Keratinocyte (primary cell): ENCODE results near the gene NUDT9. TPM values are rescaled to one million over a fixed set of nuclear protein-coding genes. Genes with fewer than 3 reads are reported as not detected.
"Not testable (repeated sequence)": the region's sequence is repeated elsewhere in the genome, so short reads cannot be mapped to it uniquely, and the experiment has no call there.

ENCODE experiments used
- DNase-seq: peaks from one replicate; pipeline ENCODE4 v3.0.0-alpha.2; 2011; ENCODE audit warnings: low read depth, missing footprints, low spot score
- FAIRE-seq: peaks from 2 replicates; lab custom pipeline; 2011; peaks lifted over from hg19 to GRCh38; lab: Jason Lieb, UNC
- H2AFZ ChIP-seq: 2 replicates; pipeline ENCODE4 v1.6.0; 2012; ENCODE audit warnings: low read length, control low read depth, inconsistent platforms; ENCODE audit not compliant: control insufficient read depth
- H3K27ac ChIP-seq: 2 replicates; pipeline ENCODE4 v1.5.1; 2011; ENCODE audit warnings: low read length; ENCODE audit not compliant: control insufficient read depth, insufficient read depth
- H3K27me3 ChIP-seq: 3 replicates; pipeline ENCODE4 v1.6.0; 2011; ENCODE audit warnings: low read length; ENCODE audit not compliant: control insufficient read depth, insufficient read depth; ENCODE audit errors: extremely low read depth
- H3K36me3 ChIP-seq, 2 experiments: 2 replicates in 1 of 2; 3 replicates in 1 of 2; pipeline ENCODE4 v1.5.1; 2011; ENCODE audit warnings: low read length in 2 of 2, mild to moderate bottlenecking in 1 of 2; ENCODE audit not compliant: control insufficient read depth in 2 of 2, insufficient read depth in 2 of 2; ENCODE audit errors: extremely low read depth in 1 of 2
- H3K4me1 ChIP-seq: 3 replicates; pipeline ENCODE4 v1.5.1; 2011; ENCODE audit warnings: low read length; ENCODE audit not compliant: control insufficient read depth, insufficient read depth; ENCODE audit errors: extremely low read depth
- H3K4me2 ChIP-seq: 3 replicates; pipeline ENCODE4 v1.6.0; 2011; ENCODE audit warnings: low read depth, low read length; ENCODE audit not compliant: control insufficient read depth, insufficient read depth; ENCODE audit errors: extremely low read depth
- H3K4me3 ChIP-seq, 3 experiments: fragments of 200-600 bp in 1 of 3; sonication (generic) in 1 of 3; 2 replicates in 2 of 3; 3 replicates in 1 of 3; pipeline ENCODE4 v1.5.1; 2011 to 2016; ENCODE audit warnings: low read length in 3 of 3, mild to moderate bottlenecking in 3 of 3, control low read depth in 2 of 3, inconsistent platforms in 1 of 3, low read depth in 1 of 3, mixed read lengths in 1 of 3, mixed run types in 1 of 3, moderate library complexity in 1 of 3; ENCODE audit not compliant: control insufficient read depth in 2 of 3, insufficient read depth in 2 of 3; ENCODE audit errors: extremely low read depth in 1 of 3
- H3K79me2 ChIP-seq: 2 replicates; pipeline ENCODE4 v1.6.0; 2012; ENCODE audit warnings: low read length; ENCODE audit not compliant: control insufficient read depth, insufficient read depth
- H3K9ac ChIP-seq: 3 replicates; pipeline ENCODE4 v1.6.0; 2011; ENCODE audit warnings: low read length; ENCODE audit not compliant: control insufficient read depth, insufficient read depth; ENCODE audit errors: extremely low read depth
- H3K9me1 ChIP-seq: 3 replicates; pipeline ENCODE4 v1.6.0; 2011; ENCODE audit warnings: low read length; ENCODE audit not compliant: control insufficient read depth, insufficient read depth; ENCODE audit errors: extremely low read depth
- H3K9me3 ChIP-seq: 2 replicates; pipeline ENCODE4 v1.5.1; 2012; ENCODE audit warnings: low read depth, low read length; ENCODE audit not compliant: control insufficient read depth
- H4K20me1 ChIP-seq: 3 replicates; pipeline ENCODE4 v1.6.0; 2011; ENCODE audit warnings: low read length; ENCODE audit not compliant: control insufficient read depth, insufficient read depth; ENCODE audit errors: extremely low read depth
- EZH2 ChIP-seq: IDR thresholded peaks from one replicate; pipeline ENCODE4 v1.6.1; 2012; ENCODE audit warnings: inconsistent platforms, mild to moderate bottlenecking, low read length, moderate library complexity
- dilution Hi-C: fragments of 300-500 bp; cut with MboI; formaldehyde crosslinking; loops from one replicate; pipeline ENCODE4 v1.7.0; 2020; ENCODE audit warnings: low sequenced_read_pairs; ENCODE audit not compliant: extremely low pct_ligation_motif_present
- polyA plus RNA-seq, 5 experiments: library from polyadenylated mRNA; depleted of rRNA in 3 of 5; stranded (reverse) in 3 of 5; stranded (forward) in 1 of 5; unstranded in 1 of 5; fragments of >200 nt; gene quantifications; 1 replicate in 1 of 5; 2 replicates in 3 of 5; 3 replicates in 1 of 5; pipeline versions ENCODE4 v1.2.1 to v1.2.3, GENCODE V29; 2011 to 2012; ENCODE audit warnings: missing spikeins in 2 of 5, low read depth in 1 of 5, low replicate concordance in 1 of 5
- TF ChIP-seq, protein P1 (sequence below), 3 experiments: IDR thresholded peaks in 1 of 3; conservative IDR thresholded peaks in 1 of 3; optimal IDR thresholded peaks in 1 of 3; 2 replicates in 2 of 3; 3 replicates in 1 of 3; pipeline versions ENCODE3 to v1.5.1; 2011; ENCODE audit warnings: low read length in 3 of 3, mild to moderate bottlenecking in 3 of 3, moderate library complexity in 2 of 3, control low read depth in 1 of 3, inconsistent platforms in 1 of 3; ENCODE audit not compliant: insufficient read depth in 2 of 3; ENCODE audit errors: extremely low read depth in 1 of 3

The NUDT9 gene
- polyA plus RNA-seq, 1 donor (not counting 4 experiments of a cell fraction or from before 2014, with no cell fraction given) = 28.5 TPM

DNA sequence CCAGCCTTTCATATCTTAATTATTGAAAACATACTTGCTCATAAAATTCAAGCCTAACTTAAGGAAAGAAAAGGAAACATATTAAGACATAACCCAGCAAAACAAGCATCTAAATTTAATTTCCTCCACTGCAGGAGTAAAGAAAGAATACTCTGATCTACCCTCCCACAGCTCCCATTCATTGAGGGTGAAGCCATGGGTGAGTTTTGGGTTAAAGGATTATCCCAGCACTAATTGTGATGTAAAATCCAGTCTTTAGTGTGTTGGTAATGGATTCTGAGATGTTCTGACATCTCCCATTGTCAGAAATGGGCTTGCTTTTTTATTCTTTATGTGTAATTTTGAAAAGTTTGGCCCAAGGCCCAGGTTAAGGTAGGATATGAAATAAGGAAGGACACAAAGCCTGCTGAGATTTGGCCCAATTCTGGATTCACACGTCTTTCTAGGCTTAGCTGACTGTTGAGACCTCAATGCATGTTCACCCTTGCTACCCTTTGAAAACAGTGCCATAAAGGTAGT, 56.4 kb downstream of the NUDT9 start:
- dilution Hi-C loops = no loop called here
- H3K79me2 ChIP-seq = no peaks in the 10 kb centered on the region
- H3K4me2 ChIP-seq = no peak overlapping the region
- DNase-seq (no peak), FAIRE-seq (no peak)
- no peak overlapping the region for H3K9ac ChIP-seq
- H3K9me1 ChIP-seq = no peaks in the 10 kb centered on the region
- no peaks in the 10 kb centered on the region for H3K36me3 ChIP-seq
- H3K9me3 ChIP-seq = no peaks in the 10 kb centered on the region
- H3K4me3 ChIP-seq = no peak overlapping the region
- no peak overlapping the region for H2AFZ ChIP-seq
- no peak overlapping the region for H3K27ac ChIP-seq
- H3K27me3 ChIP-seq = no peaks in the 10 kb centered on the region
- no peaks in the 10 kb centered on the region for H3K4me1 ChIP-seq
- no peaks in the 10 kb centered on the region for H4K20me1 ChIP-seq
- no peak for TF ChIP-seq EZH2
- TF ChIP-seq, protein P1, sequence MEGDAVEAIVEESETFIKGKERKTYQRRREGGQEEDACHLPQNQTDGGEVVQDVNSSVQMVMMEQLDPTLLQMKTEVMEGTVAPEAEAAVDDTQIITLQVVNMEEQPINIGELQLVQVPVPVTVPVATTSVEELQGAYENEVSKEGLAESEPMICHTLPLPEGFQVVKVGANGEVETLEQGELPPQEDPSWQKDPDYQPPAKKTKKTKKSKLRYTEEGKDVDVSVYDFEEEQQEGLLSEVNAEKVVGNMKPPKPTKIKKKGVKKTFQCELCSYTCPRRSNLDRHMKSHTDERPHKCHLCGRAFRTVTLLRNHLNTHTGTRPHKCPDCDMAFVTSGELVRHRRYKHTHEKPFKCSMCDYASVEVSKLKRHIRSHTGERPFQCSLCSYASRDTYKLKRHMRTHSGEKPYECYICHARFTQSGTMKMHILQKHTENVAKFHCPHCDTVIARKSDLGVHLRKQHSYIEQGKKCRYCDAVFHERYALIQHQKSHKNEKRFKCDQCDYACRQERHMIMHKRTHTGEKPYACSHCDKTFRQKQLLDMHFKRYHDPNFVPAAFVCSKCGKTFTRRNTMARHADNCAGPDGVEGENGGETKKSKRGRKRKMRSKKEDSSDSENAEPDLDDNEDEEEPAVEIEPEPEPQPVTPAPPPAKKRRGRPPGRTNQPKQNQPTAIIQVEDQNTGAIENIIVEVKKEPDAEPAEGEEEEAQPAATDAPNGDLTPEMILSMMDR (optimal IDR thresholded peaks at IDR 0.05 in 1 of 3, IDR thresholded peaks at IDR 0.05 in 1 of 3, conservative IDR thresholded peaks at IDR 0.05 in 1 of 3; ENCODE audit: extremely low read depth in 1 of 3, insufficient read depth in 2 of 3, low read length in 3 of 3) = no peak

GRCh38 chr4:87481377-87481776, 59.0 kb downstream of the NUDT9 start:
- Histone ChIP-seq H3K27ac (no peak overlapping the region), H3K4me3 (no peak overlapping the region), H3K27me3 (no peaks in the 10 kb centered on the region), H3K79me2 (no peaks in the 10 kb centered on the region), H3K36me3 (no peaks in the 10 kb centered on the region), H3K9me3 (no peaks in the 10 kb centered on the region), H3K9me1 (no peaks in the 10 kb centered on the region), H4K20me1 (no peaks in the 10 kb centered on the region), H2AFZ (no peak overlapping the region), H3K4me1 (no peaks in the 10 kb centered on the region), H3K9ac (no peak overlapping the region), H3K4me2 (no peak overlapping the region)
- FAIRE-seq = no peak
- TF ChIP-seq, protein P1 (optimal IDR thresholded peaks at IDR 0.05 in 1 of 3, IDR thresholded peaks at IDR 0.05 in 1 of 3, conservative IDR thresholded peaks at IDR 0.05 in 1 of 3; ENCODE audit: extremely low read depth in 1 of 3, insufficient read depth in 2 of 3, low read length in 3 of 3) = no peak
- TF ChIP-seq EZH2 = no peak
- dilution Hi-C loops = no loop called here
- DNase-seq = no peak

GRCh38 chr4:87483247-87483646, 60.9 kb downstream of the NUDT9 start:
- H3K79me2 ChIP-seq, H4K20me1 ChIP-seq, H3K9me1 ChIP-seq, H2AFZ ChIP-seq, H3K9me3 ChIP-seq, FAIRE-seq, H3K4me1 ChIP-seq, H3K27ac ChIP-seq, H3K4me2 ChIP-seq, H3K4me3 ChIP-seq, H3K27me3 ChIP-seq, H3K36me3 ChIP-seq, H3K9ac ChIP-seq, dilution Hi-C loops, DNase-seq: not testable (repeated sequence)

GRCh38 chr4:87488666-87489065, 66.3 kb downstream of the NUDT9 start:
- H3K27me3 ChIP-seq, H3K4me2 ChIP-seq, H2AFZ ChIP-seq, H4K20me1 ChIP-seq, H3K9ac ChIP-seq, H3K9me1 ChIP-seq, H3K79me2 ChIP-seq, H3K9me3 ChIP-seq, H3K27ac ChIP-seq, DNase-seq, dilution Hi-C loops, H3K4me1 ChIP-seq, FAIRE-seq, H3K36me3 ChIP-seq, H3K4me3 ChIP-seq: not testable (repeated sequence)
